ENCODE measurements around the gene MEAK7.

MEAK7 gene

DNA sequence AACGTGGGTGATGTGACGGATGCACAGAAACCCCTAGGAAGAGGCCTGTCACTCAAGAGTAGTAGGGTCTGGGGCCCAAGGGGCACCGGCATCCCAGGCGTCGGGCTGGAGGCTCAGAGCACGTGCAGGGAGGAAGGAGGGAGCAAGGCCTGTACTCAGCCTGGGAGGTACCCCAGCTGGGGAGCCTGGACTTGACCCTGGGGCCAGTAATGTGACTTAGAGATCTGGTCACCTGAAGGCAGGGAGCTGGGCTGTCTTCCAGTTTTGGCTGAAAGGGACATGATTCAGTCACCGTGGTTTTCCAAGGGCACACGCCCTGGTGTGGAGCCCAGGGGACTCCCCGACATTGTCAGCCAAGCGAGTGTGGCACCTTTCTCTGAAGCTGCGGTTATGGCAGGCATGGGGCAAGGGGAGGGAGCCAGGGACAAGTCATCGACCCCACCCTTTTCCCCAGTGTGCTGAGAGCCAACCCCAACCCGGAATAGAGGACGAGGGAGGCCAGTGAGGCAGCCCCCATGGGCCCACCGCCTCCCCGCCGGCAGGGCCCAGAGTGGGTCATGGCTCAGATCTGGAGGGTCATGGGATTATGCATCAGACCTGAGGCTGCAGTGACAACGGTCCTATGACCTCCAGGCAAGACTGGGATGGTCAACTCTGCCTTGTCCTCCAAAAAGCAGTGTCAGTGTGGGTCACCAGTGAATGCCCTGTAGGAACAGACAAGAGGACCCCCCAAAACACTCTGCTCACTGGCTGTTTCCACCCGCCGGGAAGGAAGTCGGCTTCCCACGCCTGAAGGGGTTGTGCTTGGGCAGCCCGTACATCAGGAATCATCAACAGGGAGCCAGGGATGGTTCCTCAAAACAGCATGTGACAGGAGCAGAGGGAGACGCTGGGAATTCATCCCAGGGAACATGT lies 41.9 kb downstream of the MEAK7 start:
- no peak for DNase-seq

- DNase-seq, result no peak
Measured at GRCh38 chr16:84461413-84462295, 42.8 kb downstream of the MEAK7 start.

DNA sequence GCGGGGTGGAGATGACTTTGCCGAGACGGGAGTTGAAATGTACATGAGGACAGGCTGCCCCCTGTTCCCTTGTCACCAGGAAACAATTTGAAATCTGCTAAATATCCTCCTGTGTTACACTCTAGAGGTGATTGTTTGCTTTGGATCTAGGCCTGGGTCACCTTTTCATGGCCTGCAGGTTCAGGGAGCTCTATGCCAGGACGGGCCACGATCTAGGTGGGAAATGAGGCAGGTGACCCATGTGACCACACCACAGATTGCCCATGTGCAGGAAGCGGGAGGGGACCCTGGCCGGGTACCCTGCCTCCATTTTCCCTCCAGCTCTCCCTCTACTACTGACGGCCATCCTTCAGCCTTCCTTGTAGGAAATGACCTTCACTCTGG lies 43.4 kb downstream of the MEAK7 start:
- DNase-seq, result no peak

- DNase-seq, result no peak
Measured at GRCh38 chr16:84460406-84461028, 43.9 kb downstream of the MEAK7 start.

DNA sequence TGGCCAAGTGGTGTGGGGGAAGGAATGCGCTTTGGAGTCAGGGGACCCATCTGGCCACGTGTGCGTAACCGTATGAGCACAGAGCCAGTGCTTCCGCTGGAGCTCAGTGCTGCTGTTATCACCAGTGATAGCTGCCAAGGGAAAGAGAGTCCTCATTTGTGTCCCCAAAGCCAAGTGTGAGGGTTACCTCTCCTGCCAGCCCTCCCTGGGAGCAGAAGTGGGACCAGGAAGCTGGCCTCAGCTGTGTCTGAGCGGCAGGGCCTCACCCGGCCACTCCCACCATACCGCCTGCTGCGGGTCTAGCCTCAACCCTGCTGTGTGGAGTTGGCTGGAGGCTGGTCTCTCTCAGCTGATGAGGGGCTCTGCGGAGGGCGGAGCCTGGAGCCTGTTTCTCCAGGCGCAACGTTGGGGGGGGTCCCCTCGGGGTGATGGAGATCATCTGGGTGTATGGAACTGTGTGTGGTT lies 44.5 kb downstream of the MEAK7 start:
- no peak for DNase-seq

DNA sequence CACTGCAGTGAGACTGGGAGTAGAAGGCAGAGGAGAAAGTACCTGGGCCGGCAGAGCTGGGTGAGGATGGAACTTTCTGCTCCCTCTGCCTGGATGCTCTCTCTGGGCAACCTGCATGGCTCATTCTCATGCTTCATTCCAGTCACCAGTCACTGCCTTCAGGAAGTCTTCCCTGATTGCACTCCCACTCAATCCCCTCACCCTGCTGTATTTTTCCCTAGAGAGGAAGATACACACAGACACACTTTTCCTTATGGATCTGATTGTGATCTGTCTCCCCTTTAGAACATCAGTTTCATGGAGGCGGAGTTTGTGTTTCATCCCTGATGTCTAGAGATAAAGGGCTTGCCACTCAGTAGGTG lies 44.9 kb downstream of the MEAK7 start:
- no peak for DNase-seq

DNA sequence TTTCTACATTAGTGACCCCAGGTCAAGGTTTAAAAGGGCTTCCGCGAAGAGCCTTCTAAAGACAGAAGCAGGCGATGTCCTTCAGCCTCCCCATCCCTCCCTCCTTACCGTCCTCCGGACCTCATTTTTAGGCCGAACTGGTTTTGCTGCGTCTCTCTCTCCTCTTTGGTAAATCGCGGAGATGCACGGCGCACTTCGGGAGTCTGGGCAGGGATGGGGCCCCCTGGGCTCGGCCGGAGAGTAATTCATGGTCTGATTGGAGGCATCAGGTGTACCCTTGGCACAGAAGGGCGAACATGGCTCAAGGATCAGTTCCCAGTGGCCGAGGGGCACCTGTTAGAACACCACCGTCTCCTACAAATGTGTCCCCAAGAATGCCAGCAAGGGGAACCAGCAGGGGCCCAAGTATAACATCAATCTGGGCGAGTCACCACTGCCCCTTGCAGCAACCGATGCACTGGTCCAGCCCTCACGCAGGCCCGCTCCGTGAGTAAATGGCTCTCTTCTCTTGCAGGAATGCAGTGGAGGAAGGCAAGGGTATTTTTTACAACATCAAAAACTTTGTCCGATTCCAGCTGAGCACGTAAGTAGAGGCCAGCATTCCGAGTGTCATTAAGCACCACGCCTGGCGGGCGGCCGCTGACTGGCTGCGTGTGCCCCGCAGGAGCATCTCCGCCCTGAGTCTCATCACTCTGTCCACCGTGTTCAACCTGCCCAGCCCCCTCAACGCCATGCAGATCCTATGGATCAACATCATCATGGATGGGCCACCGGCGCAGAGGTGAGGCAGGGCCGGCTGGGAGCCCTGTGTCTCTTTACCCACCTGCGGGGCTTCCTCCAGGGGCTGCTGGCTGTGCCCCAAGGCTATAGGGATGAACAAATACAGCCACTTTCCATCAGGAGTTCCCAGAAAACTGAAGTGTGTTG lies 45.6 kb downstream of the MEAK7 start:
- DNase-seq, result no peak

DNA sequence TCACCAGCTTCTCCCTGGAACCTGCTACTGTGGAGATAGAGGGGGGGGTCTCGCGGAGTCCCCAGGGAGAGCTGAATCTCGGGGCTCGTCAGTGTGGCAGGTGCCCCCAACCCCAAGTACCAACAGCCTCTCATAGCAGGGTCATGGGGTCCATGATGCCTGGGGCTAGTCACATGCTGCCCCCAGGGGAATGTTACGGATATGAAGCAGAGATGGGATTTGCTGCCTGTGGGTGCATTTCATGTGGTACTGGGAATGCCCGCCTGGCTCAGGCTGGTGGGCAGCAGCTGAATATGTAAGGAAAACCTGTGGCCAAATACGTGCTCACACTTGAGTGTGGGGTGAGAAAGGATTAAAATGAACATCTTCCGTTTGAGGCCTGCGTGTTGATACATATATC lies 49.4 kb downstream of the MEAK7 start:
- no peak for DNase-seq
